Chondrocyte (in vitro differentiated cells): ENCODE measurements around the gene MRPS18C. TPM values are rescaled to one million over a fixed set of nuclear protein-coding genes. Genes with fewer than 3 reads are reported as not detected.

ENCODE experiments used
- DNase-seq: peaks from one replicate; pipeline ENCODE4 v3.0.0; 2021; ENCODE audit warnings: mixed read lengths, low spot score
- H3K27ac Mint-ChIP-seq: one replicate; pipeline ENCODE4 v1.8.0; 2021; ENCODE audit warnings: mild to moderate bottlenecking, moderate library complexity, mixed read lengths; ENCODE audit not compliant: unreplicated experiment
- H3K27me3 Mint-ChIP-seq: 2 replicates; pipeline ENCODE4 v1.8.0; 2021; ENCODE audit warnings: low read depth, mixed read lengths
- H3K36me3 Mint-ChIP-seq: 2 replicates; pipeline ENCODE4 v1.8.0; 2021; ENCODE audit warnings: low read depth, mixed read lengths
- H3K4me1 Mint-ChIP-seq: 2 replicates; pipeline ENCODE4 v1.8.0; 2021; ENCODE audit warnings: low read depth, mild to moderate bottlenecking, mixed read lengths
- H3K4me3 Mint-ChIP-seq: one replicate; pipeline ENCODE4 v1.8.0; 2021; ENCODE audit warnings: mild to moderate bottlenecking, moderate library complexity, mixed read lengths; ENCODE audit not compliant: unreplicated experiment
- H3K9me3 Mint-ChIP-seq: 2 replicates; pipeline ENCODE4 v1.8.0; 2021; ENCODE audit warnings: low read depth, mixed read lengths
- total RNA-seq: library from RNA; stranded (reverse); gene quantifications from 3 replicates; pipeline ENCODE4 v1.2.1, GENCODE V29; 2021
- TF ChIP-seq, protein P1 (sequence below): fragments of 200-600 bp; sonication (generic); IDR thresholded peaks from 2 replicates; pipeline ENCODE4 v1.5.0; 2021; ENCODE audit warnings: antibody characterized with exemption, mild to moderate bottlenecking, moderate library complexity

The MRPS18C gene
- total RNA-seq, 1 donor from 2014 or later, result 34.5 TPM

DNA sequence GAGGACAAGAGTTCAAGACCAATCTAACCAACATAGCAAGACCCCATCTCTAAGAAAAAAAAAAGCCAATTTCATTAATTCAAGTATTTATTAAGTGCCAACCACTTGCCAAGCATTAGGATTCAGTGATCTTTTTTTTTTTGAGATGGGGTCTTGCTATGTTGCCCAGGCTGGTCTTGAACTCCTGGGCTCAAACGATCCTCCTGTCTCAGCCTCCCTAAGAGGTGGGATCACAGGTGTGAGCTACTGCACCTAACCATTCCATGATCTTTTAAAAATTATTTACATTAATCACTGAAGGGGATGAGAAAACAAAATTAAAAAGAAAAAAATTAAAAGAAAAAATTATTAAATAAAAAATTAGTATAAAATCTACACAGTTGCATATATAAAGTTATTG lies 24.7 kb upstream of the MRPS18C start:
- no peaks in the 10 kb centered on the region for H3K9me3 Mint-ChIP-seq
- H3K4me1 Mint-ChIP-seq, result no peaks in the 10 kb centered on the region
- TF ChIP-seq, protein P1, sequence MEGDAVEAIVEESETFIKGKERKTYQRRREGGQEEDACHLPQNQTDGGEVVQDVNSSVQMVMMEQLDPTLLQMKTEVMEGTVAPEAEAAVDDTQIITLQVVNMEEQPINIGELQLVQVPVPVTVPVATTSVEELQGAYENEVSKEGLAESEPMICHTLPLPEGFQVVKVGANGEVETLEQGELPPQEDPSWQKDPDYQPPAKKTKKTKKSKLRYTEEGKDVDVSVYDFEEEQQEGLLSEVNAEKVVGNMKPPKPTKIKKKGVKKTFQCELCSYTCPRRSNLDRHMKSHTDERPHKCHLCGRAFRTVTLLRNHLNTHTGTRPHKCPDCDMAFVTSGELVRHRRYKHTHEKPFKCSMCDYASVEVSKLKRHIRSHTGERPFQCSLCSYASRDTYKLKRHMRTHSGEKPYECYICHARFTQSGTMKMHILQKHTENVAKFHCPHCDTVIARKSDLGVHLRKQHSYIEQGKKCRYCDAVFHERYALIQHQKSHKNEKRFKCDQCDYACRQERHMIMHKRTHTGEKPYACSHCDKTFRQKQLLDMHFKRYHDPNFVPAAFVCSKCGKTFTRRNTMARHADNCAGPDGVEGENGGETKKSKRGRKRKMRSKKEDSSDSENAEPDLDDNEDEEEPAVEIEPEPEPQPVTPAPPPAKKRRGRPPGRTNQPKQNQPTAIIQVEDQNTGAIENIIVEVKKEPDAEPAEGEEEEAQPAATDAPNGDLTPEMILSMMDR, result no peak
- no peak for DNase-seq
- H3K36me3 Mint-ChIP-seq, result peaks cover 10% of the 10 kb centered on the region
- H3K27me3 Mint-ChIP-seq, result no peaks in the 10 kb centered on the region
- H3K27ac Mint-ChIP-seq, result no peak overlapping the region
- H3K4me3 Mint-ChIP-seq, result no peak overlapping the region

DNA sequence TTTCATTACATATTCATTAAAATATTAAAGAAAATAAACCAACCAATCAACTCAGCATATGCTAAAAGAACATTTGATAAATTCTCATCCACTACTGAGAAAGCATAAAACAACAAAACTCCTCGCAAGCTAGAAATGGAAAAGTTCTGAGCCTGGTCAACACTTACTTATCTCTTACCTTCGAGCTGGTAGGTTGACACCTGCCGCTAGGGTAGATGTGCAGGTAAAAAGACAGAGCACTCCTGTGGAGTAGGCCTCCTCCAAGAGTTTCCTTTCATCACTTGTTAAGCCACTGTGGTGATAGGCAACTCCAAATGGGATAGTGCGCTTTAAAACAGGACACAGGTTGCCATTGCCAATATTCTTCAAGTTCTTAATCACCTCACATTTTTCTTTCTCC lies 19.2 kb upstream of the MRPS18C start:
- H3K27ac Mint-ChIP-seq, result no peak overlapping the region
- H3K9me3 Mint-ChIP-seq, result no peaks in the 10 kb centered on the region
- DNase-seq, result no peak
- H3K4me3 Mint-ChIP-seq, result no peak overlapping the region
- TF ChIP-seq, protein P1, result no peak
- no peaks in the 10 kb centered on the region for H3K4me1 Mint-ChIP-seq
- no peaks in the 10 kb centered on the region for H3K27me3 Mint-ChIP-seq
- H3K36me3 Mint-ChIP-seq, result peaks cover 13% of the 10 kb centered on the region

DNA sequence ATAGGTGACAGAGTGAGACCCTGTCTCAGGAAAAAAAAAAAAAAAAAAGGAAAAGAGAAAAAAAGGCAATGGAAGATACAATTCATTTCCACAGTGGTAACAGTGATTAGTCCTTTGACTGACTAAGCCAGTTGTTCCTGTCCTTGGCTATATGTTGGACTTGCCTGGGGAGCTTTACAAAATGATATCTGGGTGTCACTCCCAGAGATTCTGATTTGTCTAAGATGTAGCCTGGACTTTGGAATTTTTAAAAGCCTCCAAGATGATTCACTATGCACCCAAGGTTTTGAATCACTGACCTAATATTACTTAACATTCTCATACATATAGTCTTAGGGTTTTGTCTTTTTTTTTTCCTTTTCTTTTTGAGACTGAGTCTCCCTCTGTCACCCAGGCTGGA lies 17.1 kb upstream of the MRPS18C start:
- H3K27ac Mint-ChIP-seq, result no peak overlapping the region
- TF ChIP-seq, protein P1, result no peak
- H3K4me3 Mint-ChIP-seq, result no peak overlapping the region
- H3K36me3 Mint-ChIP-seq, result peaks cover 16% of the 10 kb centered on the region
- H3K9me3 Mint-ChIP-seq, result no peaks in the 10 kb centered on the region
- no peaks in the 10 kb centered on the region for H3K27me3 Mint-ChIP-seq
- no peak for DNase-seq
- no peaks in the 10 kb centered on the region for H3K4me1 Mint-ChIP-seq

DNA sequence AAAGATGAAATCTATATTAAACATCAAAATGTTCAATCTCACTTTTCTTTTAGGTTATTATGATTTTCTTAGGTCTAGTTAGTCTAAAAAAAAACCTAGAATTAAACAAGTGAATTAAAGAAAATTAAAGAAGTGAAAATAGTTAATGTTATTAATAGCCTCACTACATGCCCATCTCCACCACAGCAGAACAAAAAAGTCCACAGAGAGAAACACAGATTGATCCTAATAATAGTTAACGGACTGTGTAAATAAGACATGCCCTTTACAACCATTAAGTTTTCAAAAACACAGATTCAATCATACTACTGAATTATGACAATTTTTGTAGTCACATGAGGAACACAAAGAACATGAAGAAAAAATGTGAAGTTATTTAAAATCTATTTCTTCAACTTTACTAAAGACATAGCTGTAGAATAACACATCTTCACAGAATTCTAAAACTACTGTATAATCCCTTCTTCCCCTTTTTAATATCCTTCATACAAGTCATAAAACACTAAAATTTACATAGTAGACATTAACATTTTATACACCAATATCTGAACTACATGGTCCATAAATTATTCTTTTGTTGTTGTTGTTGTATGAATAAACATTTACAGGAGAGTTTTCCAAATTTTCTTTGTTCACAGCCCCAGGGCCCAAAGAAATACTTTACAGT lies 15.6 kb upstream of the MRPS18C start:
- Mint-ChIP-seq H3K4me1 (no peaks in the 10 kb centered on the region), H3K27ac (no peak overlapping the region)

DNA sequence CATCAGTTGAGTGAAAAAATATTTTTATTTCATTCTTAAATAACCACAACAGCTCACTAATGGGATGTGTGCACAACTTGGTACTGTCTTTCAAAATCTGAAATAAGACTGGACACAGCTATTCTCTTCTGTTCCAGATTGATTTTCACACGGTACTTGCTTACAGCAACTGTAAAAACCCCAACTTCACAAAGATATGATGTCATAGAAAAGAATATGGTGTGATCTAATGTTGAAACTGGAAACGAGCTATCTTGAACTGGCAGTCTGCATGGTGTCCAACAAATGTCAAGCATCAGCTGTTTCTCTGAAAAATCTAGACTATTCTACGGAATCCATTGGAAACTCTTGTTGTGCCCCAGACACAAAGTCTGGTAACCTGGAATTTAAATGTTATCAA lies 15.0 kb upstream of the MRPS18C start:
- Mint-ChIP-seq H3K27me3 (no peaks in the 10 kb centered on the region), H3K9me3 (no peaks in the 10 kb centered on the region), H3K4me3 (no peak overlapping the region), H3K27ac (no peak overlapping the region), H3K36me3 (peaks cover 23% of the 10 kb centered on the region), H3K4me1 (no peaks in the 10 kb centered on the region)
- DNase-seq, result no peak
- TF ChIP-seq, protein P1, result no peak

More for the DNA sequence above, 15.6 kb upstream of the MRPS18C start:
- no peak for DNase-seq
- peaks cover 22% of the 10 kb centered on the region for H3K36me3 Mint-ChIP-seq
- no peaks in the 10 kb centered on the region for H3K9me3 Mint-ChIP-seq
- TF ChIP-seq, protein P1, result no peak
- no peak overlapping the region for H3K4me3 Mint-ChIP-seq
- no peaks in the 10 kb centered on the region for H3K27me3 Mint-ChIP-seq
